HG03045 (cell line): ENCODE data around the gene CTNNAL1.
"Not testable (repeated sequence)": the region's sequence is repeated elsewhere in the genome, so short reads cannot be mapped to it uniquely, and the experiment has no call there.

Experiments
- ATAC-seq: cut with Tn5 transposase; IDR thresholded peaks from one replicate; pipeline ENCODE4 v1.9.1; 2021; ENCODE audit warnings: mild to moderate bottlenecking, moderate library complexity; ENCODE audit not compliant: unreplicated experiment

Gene CTNNAL1

GRCh38 chr9:109012876-109013678 lies at the start of gene CTNNAL1:
CTNNAL1 (minus strand) TSS chr9:109013499; CDS start chr9:109013442, 57 bp downstream.
- peak; percentile 82 for ATAC-seq

GRCh38 chr9:109062543-109062942 lies 49.2 kb upstream of the CTNNAL1 start:
- ATAC-seq, result no peak

GRCh38 chr9:109060191-109060590 lies 46.9 kb upstream of the CTNNAL1 start:
- no peak for ATAC-seq

- not testable (repeated sequence) for ATAC-seq
Measured at GRCh38 chr9:109053121-109053520, 39.8 kb upstream of the CTNNAL1 start.

GRCh38 chr9:109052416-109052815 lies 39.1 kb upstream of the CTNNAL1 start:
- no peak for ATAC-seq

GRCh38 chr9:109051733-109052132 lies 38.4 kb upstream of the CTNNAL1 start:
- no peak for ATAC-seq

- no peak for ATAC-seq
Measured at GRCh38 chr9:109050444-109050843, 37.1 kb upstream of the CTNNAL1 start.

- no peak for ATAC-seq
Measured at GRCh38 chr9:109048822-109049221, 35.5 kb upstream of the CTNNAL1 start.

GRCh38 chr9:109047259-109047658 lies 34.0 kb upstream of the CTNNAL1 start:
- ATAC-seq, result no peak

- ATAC-seq, result no peak
Measured at GRCh38 chr9:109046346-109046745, 33.0 kb upstream of the CTNNAL1 start.

- ATAC-seq, result no peak
Measured at GRCh38 chr9:109043578-109043977, 30.3 kb upstream of the CTNNAL1 start.

- ATAC-seq, result no peak
Measured at GRCh38 chr9:109040571-109040970, 27.3 kb upstream of the CTNNAL1 start.

GRCh38 chr9:109039539-109039938 lies 26.2 kb upstream of the CTNNAL1 start:
- no peak for ATAC-seq

GRCh38 chr9:109037946-109038715 lies 24.8 kb upstream of the CTNNAL1 start:
- ATAC-seq, result no peak

- ATAC-seq, result no peak
Measured at GRCh38 chr9:109036744-109037680, 23.7 kb upstream of the CTNNAL1 start.

- ATAC-seq, result no peak
Measured at GRCh38 chr9:109035684-109036423, 22.6 kb upstream of the CTNNAL1 start.

- ATAC-seq, result no peak
Measured at GRCh38 chr9:109033941-109034700, 20.8 kb upstream of the CTNNAL1 start.

- no peak for ATAC-seq
Measured at GRCh38 chr9:109031241-109031640, 17.9 kb upstream of the CTNNAL1 start.

- ATAC-seq, result no peak
Measured at GRCh38 chr9:109030426-109030825, 17.1 kb upstream of the CTNNAL1 start.

GRCh38 chr9:109028457-109028856 lies 15.2 kb upstream of the CTNNAL1 start:
- no peak for ATAC-seq
